GM23338 (cell line): Measurements from ENCODE around the gene MOV10. TPM values are rescaled to one million over a fixed set of nuclear protein-coding genes. Genes with fewer than 3 reads are reported as not detected.

ENCODE experiments used
- ATAC-seq: fragments of 200-7000 bp; cut with Tn5 transposase; 3 replicates; pipeline ENCODE4 v1.9.1; 2020
- DNase-seq: peaks from one replicate; pipeline ENCODE4 v3.0.0-alpha.2; 2015; ENCODE audit warnings: low spot score
- H2AFZ ChIP-seq: fragments of 200-600 bp; sonication (generic); 2 replicates; pipeline ENCODE4 v1.8.0; 2016; ENCODE audit warnings: antibody characterized with exemption, mild to moderate bottlenecking, moderate library complexity
- H3F3A ChIP-seq: fragments of 200-600 bp; sonication (generic); replicated peaks from 2 replicates; pipeline ENCODE4 v1.8.0; 2017; ENCODE audit warnings: antibody characterized with exemption, mixed run types, low read depth
- H3K27ac ChIP-seq: fragments of 200-600 bp; sonication (generic); 2 replicates; pipeline ENCODE4 v1.6.1; 2016; ENCODE audit warnings: low read depth
- H3K27me3 ChIP-seq: fragments of 200-600 bp; sonication (generic); 2 replicates; pipeline ENCODE4 v1.8.0; 2016; ENCODE audit warnings: mild to moderate bottlenecking, mixed run types, moderate library complexity; ENCODE audit not compliant: insufficient read depth
- H3K36me3 ChIP-seq: fragments of 200-600 bp; sonication (generic); 2 replicates; pipeline ENCODE4 v1.8.0; 2016; ENCODE audit warnings: mild to moderate bottlenecking; ENCODE audit not compliant: insufficient read depth
- H3K4me1 ChIP-seq: fragments of 200-600 bp; sonication (generic); 2 replicates; pipeline ENCODE4 v1.8.0; 2016; ENCODE audit warnings: mild to moderate bottlenecking, moderate library complexity; ENCODE audit not compliant: insufficient read depth
- H3K4me2 ChIP-seq: fragments of 200-600 bp; sonication (generic); 2 replicates; pipeline ENCODE4 v1.7.1; 2017; ENCODE audit warnings: mixed run types
- H3K4me3 ChIP-seq: fragments of 200-600 bp; sonication (generic); 2 replicates; pipeline ENCODE4 v1.6.1; 2016; ENCODE audit warnings: mixed run types
- H3K79me2 ChIP-seq: fragments of 200-600 bp; sonication (generic); replicated peaks from 2 replicates; pipeline ENCODE4 v1.8.0; 2017; ENCODE audit warnings: mild to moderate bottlenecking; ENCODE audit not compliant: insufficient read depth
- H3K9me2 ChIP-seq: fragments of 200-600 bp; sonication (generic); 2 replicates; pipeline ENCODE4 v1.8.0; 2017; ENCODE audit not compliant: insufficient read depth
- H4K20me1 ChIP-seq: fragments of 200-600 bp; sonication (generic); replicated peaks from 2 replicates; pipeline ENCODE4 v1.8.0; 2017; ENCODE audit warnings: mild to moderate bottlenecking; ENCODE audit not compliant: insufficient read depth
- H3K27ac Mint-ChIP-seq: 2 replicates; pipeline ENCODE4 v1.8.0; 2020; ENCODE audit warnings: inconsistent platforms, mild to moderate bottlenecking, moderate library complexity, mixed read lengths
- H3K27me3 Mint-ChIP-seq: 3 replicates; pipeline ENCODE4 v1.8.0; 2022; ENCODE audit warnings: low read depth, mild to moderate bottlenecking, moderate library complexity, mixed read lengths, inconsistent platforms; ENCODE audit not compliant: insufficient read depth, poor library complexity
- H3K36me3 Mint-ChIP-seq: 3 replicates; pipeline ENCODE4 v1.8.0; 2021; ENCODE audit warnings: low read depth, mild to moderate bottlenecking, inconsistent platforms, moderate library complexity, mixed read lengths
- H3K4me1 Mint-ChIP-seq: 3 replicates; pipeline ENCODE4 v1.8.0; 2020; ENCODE audit warnings: mild to moderate bottlenecking, inconsistent platforms, mixed read lengths
- H3K4me3 Mint-ChIP-seq: 3 replicates; pipeline ENCODE4 v1.8.0; 2021; ENCODE audit warnings: moderate library complexity, mild to moderate bottlenecking, inconsistent platforms, mixed read lengths
- H3K9me3 Mint-ChIP-seq: 3 replicates; pipeline ENCODE4 v1.8.0; 2020; ENCODE audit warnings: moderate library complexity, mild to moderate bottlenecking, inconsistent platforms, mixed read lengths
- CTCF ChIP-seq, 2 experiments: fragments of 200-600 bp in 1 of 2; sonication (generic) in 1 of 2; conservative IDR thresholded peaks; 2 replicates each; pipeline versions ENCODE4 v1.5.1 to v1.6.1; 2016 to 2017; ENCODE audit warnings: antibody characterized with exemption in 2 of 2, low read depth in 2 of 2, mild to moderate bottlenecking in 2 of 2, moderate library complexity in 1 of 2
- REST ChIP-seq: IDR thresholded peaks from one replicate; pipeline ENCODE4 v1.6.1; 2018; ENCODE audit warnings: antibody characterized with exemption; ENCODE audit not compliant: unreplicated experiment
- ZNF114 ChIP-seq: fragments of 250-450 bp; sonication (Bioruptor Pico); IDR thresholded peaks from 2 replicates; pipeline ENCODE4 v1.5.0; 2020; ENCODE audit warnings: mild to moderate bottlenecking, moderate library complexity
- ZNF462 ChIP-seq: fragments of 250-450 bp; sonication (Bioruptor Pico); IDR thresholded peaks from 2 replicates; pipeline ENCODE4 v1.5.0; 2020; ENCODE audit warnings: mild to moderate bottlenecking, moderate library complexity
- polyA plus RNA-seq: library from polyadenylated mRNA; unstranded; fragments of >200 nt; fragmentation: Nextera tagmentation; extraction: Ambion mirVana; gene quantifications from 2 replicates; pipeline ENCODE4 v1.2.1, GENCODE V29; 2016
- total RNA-seq: library from RNA; depleted of rRNA; stranded (reverse); fragments of >200 nt; shearing (Covaris generic); gene quantifications from 2 replicates; pipeline ENCODE4 v1.2.3, GENCODE V29; 2014

The MOV10 gene
- total and polyA plus RNA-seq, 2 experiments from 2014 or later: 53.6 to 77.6 TPM

- TF ChIP-seq REST: no peak
These were observed 41.0 kb downstream of the MOV10 start, which contains the start of gene PPM1J (continued) for GRCh38 chr1:112715264-112716053.

- H3K27me3 ChIP-seq: peaks cover 54% of the 10 kb centered on the region
- H3K79me2 ChIP-seq: no peaks in the 10 kb centered on the region
- peaks cover 25% of the 10 kb centered on the region for H3K4me1 ChIP-seq
- no peak overlapping the region for H3K27ac ChIP-seq
- H3K4me3 Mint-ChIP-seq: peak overlapping the region; percentile 88
- no peaks in the 10 kb centered on the region for H3K36me3 ChIP-seq
- DNase-seq: peak; percentile 97
- H3K9me3 Mint-ChIP-seq: no peaks in the 10 kb centered on the region
- H3K27me3 Mint-ChIP-seq: peaks cover 46% of the 10 kb centered on the region
- no peak overlapping the region for H3K27ac Mint-ChIP-seq
- H4K20me1 ChIP-seq: no peaks in the 10 kb centered on the region; the same call in 1 of the 2 replicates
- H3K4me2 ChIP-seq: peak overlapping the region; percentile 94
- no peak for TF ChIP-seq REST
- TF ChIP-seq ZNF462: peak; percentile 66; the same call in 1 of the 2 replicates
- TF ChIP-seq CTCF (conservative IDR thresholded peaks at IDR 0.05; ENCODE audit: low read depth in 2 of 2): peak; percentile 96 to 99
- peak; percentile 64; the same call in 1 of the 2 replicates for TF ChIP-seq ZNF114 (CRISPR knock-in tag)
- H3K4me1 Mint-ChIP-seq: peaks cover 43% of the 10 kb centered on the region
- H3F3A ChIP-seq: peaks cover 7% of the 10 kb centered on the region
- H3K36me3 Mint-ChIP-seq: peaks cover 4% of the 10 kb centered on the region; the same call in 1 of the 3 replicates
- peak overlapping the region; percentile 58; the same call in 1 of the 2 replicates for H2AFZ ChIP-seq
- no peaks in the 10 kb centered on the region for H3K9me2 ChIP-seq
- peak; percentile 70 for ATAC-seq
- H3K4me3 ChIP-seq: peak overlapping the region; percentile 95
These were observed 41.8 kb downstream of the MOV10 start for GRCh38 chr1:112716133-112716720.
